Stomach (tissue), 9 donors: ENCODE results near the gene PIM3. TPM values are rescaled to one million over a fixed set of nuclear protein-coding genes. Genes with fewer than 3 reads are reported as not detected.

Source experiments
- DNase-seq, 2 donors: peaks; one replicate each; pipeline versions ENCODE4 v3.0.0 to v3.0.0-alpha.2; 2013 to 2019
- H3K27ac ChIP-seq, 5 donors: fragments of 200-600 bp in 4 of 5; sonication (generic) in 4 of 5; one replicate each; pipeline ENCODE4 v1.5.1; 2013 to 2019; ENCODE audit warnings: mild to moderate bottlenecking in 1 of 5, moderate library complexity in 1 of 5
- H3K27me3 ChIP-seq, 3 donors: fragments of 200-600 bp; sonication (generic); one replicate each; pipeline ENCODE4 v1.5.1; 2017 to 2019; ENCODE audit warnings: mixed run types in 1 of 3
- H3K36me3 ChIP-seq, 4 donors: fragments of 200-600 bp; sonication (generic); 1 replicate in 3 of 4; 2 replicates in 1 of 4; pipeline ENCODE4 v1.5.1; 2016 to 2019
- H3K4me1 ChIP-seq, 4 donors: fragments of 200-600 bp; sonication (generic); one replicate each; pipeline ENCODE4 v1.5.1; 2016 to 2019
- H3K4me3 ChIP-seq, 4 donors: fragments of 200-600 bp; sonication (generic) in 3 of 4; one replicate each; pipeline ENCODE4 v1.5.1; 2016 to 2019; ENCODE audit warnings: mild to moderate bottlenecking in 1 of 4
- H3K9me3 ChIP-seq, 4 donors: fragments of 200-600 bp; sonication (generic); one replicate each; pipeline ENCODE4 v1.5.1; 2016 to 2019
- EP300 ChIP-seq: sonication (generic); formaldehyde crosslinking; IDR thresholded peaks from one replicate; pipeline ENCODE4 v1.6.1; 2017; ENCODE audit warnings: antibody characterized with exemption
- POLR2A ChIP-seq, 4 donors: fragments of 450-650 bp; IDR thresholded peaks; one replicate each; pipeline ENCODE4 v1.6.1; 2016; ENCODE audit warnings: antibody characterized with exemption in 4 of 4, control low read depth in 2 of 4, mild to moderate bottlenecking in 1 of 4, moderate library complexity in 1 of 4
- POLR2AphosphoS5 ChIP-seq, 3 donors: sonication (generic); formaldehyde crosslinking; IDR thresholded peaks; one replicate each; pipeline ENCODE4 v1.6.1; 2016; ENCODE audit warnings: antibody characterized with exemption in 3 of 3
- WGBS, 5 donors: extraction: QIAGEN DNeasy Blood & Tissue Kit in 3 of 5; methylation state at CpG; one replicate each; pipeline versions ENCODE4 v1.1.5 to v1.1.7; 2013 to 2018; 5-methylcytosine and 5-hydroxymethylcytosine counted together
- intact Hi-C: fragments of 100-400 bp; cut with DNase I; formaldehyde crosslinking; loops from one replicate; pipeline ENCODE4 v1.15.1; 2023; ENCODE audit warnings: low total_unique reads
- polyA plus RNA-seq, 3 donors: library from polyadenylated mRNA; stranded (reverse); fragments of 200-250 nt; gene quantifications; one replicate each; pipeline ENCODE4 v1.2.3, GENCODE V29; 2013
- total RNA-seq, 5 donors: library from RNA; depleted of rRNA; stranded (reverse); fragments of >200 nt; gene quantifications; one replicate each; pipeline versions ENCODE4 v1.1.0 to v1.2.3, GENCODE V29; 2014 to 2016
- TF ChIP-seq, protein P1 (sequence below), 7 experiments: fragments of 450-650 bp in 4 of 7; fragments of 200-600 bp in 3 of 7; sonication (generic) in 3 of 7; IDR thresholded peaks; one replicate each; pipeline ENCODE4 v1.5.1; 2016 to 2019; ENCODE audit warnings: antibody characterized with exemption in 7 of 7, control low read depth in 2 of 7, mild to moderate bottlenecking in 1 of 7
- donor health status: healthy with polysubstance abuse.
- donor health status: Bipolar disorder and iron deficiency.
- donor health status: healthy.

Gene PIM3
- total and polyA plus RNA-seq, 8 donors = 51.9 to 802 (median 84.6) TPM

GRCh38 chr22:49973018-49973961 lies 12.7 kb downstream of the PIM3 start:
- no peak for TF ChIP-seq EP300
- TF ChIP-seq POLR2AphosphoS5 (IDR thresholded peaks at IDR 0.05) = no peak
- TF ChIP-seq POLR2A (IDR thresholded peaks at IDR 0.05) = peak in 1 of 4 donors; percentile 14
- H3K4me3 ChIP-seq = no peak overlapping the region
- peaks cover 29 to 54% (median 43%) of the 10 kb centered on the region in 4 donors for H3K4me1 ChIP-seq
- intact Hi-C loops = no loop called here
- peak overlapping the region in 1 of 5 donors; percentile 23 for H3K27ac ChIP-seq
- peak in 1 of 2 donors; percentile 10 for DNase-seq
- H3K36me3 ChIP-seq = no peaks in the 10 kb centered on the region
- 86 to 92% (median 87%) methylated on average over 5 of the region's 5 CpGs for WGBS, 5 donors
- no peaks in the 10 kb centered on the region for H3K9me3 ChIP-seq
- H3K27me3 ChIP-seq = peaks cover 0 to 11% (median 0%) of the 10 kb centered on the region in 3 donors

DNA sequence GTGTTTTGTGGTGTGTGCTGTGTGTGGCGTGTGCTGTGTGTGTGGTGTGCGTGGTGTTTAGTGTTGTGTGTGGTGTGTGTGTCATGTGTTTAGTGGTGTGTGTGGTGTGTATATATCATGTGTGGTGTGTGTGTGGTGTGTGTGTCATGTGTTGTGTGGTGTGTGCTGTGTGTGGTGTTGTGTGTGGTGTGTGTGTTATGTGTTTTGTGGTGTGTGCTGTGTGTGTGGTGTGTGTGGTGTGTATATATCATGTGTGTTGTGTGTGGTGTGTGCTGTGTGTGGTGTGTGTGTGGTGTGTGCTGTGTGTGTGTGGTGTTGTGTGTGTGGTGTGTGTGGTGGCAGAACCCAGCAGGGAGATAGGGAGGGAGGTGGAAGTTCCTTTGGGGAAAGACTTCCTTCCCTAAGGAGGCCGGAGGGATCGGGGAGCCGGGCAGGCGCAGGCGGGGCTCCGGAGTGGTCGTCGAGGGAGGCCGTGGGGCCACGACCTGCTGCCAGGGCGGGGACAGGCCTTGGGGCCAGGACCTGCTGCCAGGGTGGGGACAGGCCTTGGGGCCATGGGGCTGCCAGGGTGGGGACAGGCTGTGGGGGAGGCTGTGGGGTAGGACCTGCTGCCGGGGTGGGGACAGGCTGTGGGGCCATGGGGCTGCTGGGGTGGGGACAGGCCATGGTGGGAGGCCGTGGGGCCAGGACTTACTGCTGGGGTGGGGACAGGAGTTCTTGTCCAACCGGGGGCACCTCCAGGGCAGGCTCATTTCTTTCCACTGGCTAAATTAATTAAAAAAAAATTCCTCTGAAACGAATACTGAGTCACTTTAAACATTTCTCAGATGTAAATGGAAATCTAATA lies 15.2 kb downstream of the PIM3 start:
- Histone ChIP-seq H3K27ac (peak overlapping the region in 4 of 5 donors; percentile 41 to 74 (median 62)), H3K4me3 (no peak overlapping the region), H3K36me3 (no peaks in the 10 kb centered on the region), H3K4me1 (peaks cover 15 to 29% (median 20%) of the 10 kb centered on the region in 4 donors), H3K9me3 (peaks cover 0 to 3% (median 0%) of the 10 kb centered on the region in 4 donors), H3K27me3 (peaks cover 0 to 11% (median 0%) of the 10 kb centered on the region in 3 donors)
- DNase-seq = peak; percentile 23 to 50
- TF ChIP-seq POLR2A (IDR thresholded peaks at IDR 0.05) (no peak), EP300 (no peak), POLR2AphosphoS5 (IDR thresholded peaks at IDR 0.05) (no peak)
- TF ChIP-seq, protein P1, sequence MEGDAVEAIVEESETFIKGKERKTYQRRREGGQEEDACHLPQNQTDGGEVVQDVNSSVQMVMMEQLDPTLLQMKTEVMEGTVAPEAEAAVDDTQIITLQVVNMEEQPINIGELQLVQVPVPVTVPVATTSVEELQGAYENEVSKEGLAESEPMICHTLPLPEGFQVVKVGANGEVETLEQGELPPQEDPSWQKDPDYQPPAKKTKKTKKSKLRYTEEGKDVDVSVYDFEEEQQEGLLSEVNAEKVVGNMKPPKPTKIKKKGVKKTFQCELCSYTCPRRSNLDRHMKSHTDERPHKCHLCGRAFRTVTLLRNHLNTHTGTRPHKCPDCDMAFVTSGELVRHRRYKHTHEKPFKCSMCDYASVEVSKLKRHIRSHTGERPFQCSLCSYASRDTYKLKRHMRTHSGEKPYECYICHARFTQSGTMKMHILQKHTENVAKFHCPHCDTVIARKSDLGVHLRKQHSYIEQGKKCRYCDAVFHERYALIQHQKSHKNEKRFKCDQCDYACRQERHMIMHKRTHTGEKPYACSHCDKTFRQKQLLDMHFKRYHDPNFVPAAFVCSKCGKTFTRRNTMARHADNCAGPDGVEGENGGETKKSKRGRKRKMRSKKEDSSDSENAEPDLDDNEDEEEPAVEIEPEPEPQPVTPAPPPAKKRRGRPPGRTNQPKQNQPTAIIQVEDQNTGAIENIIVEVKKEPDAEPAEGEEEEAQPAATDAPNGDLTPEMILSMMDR (IDR thresholded peaks at IDR 0.05) = no peak
- intact Hi-C loops = no loop called here
- WGBS, 5 donors = 31 to 43% (median 33%) methylated on average over 14 to 17 of the region's 17 CpGs

GRCh38 chr22:49976439-49977175 lies 16.0 kb downstream of the PIM3 start:
- peak overlapping the region in 4 of 5 donors; percentile 41 to 74 (median 62) for H3K27ac ChIP-seq
- TF ChIP-seq POLR2AphosphoS5 (IDR thresholded peaks at IDR 0.05) (no peak), POLR2A (IDR thresholded peaks at IDR 0.05) (no peak)
- TF ChIP-seq, protein P1 (IDR thresholded peaks at IDR 0.05) = no peak
- H3K36me3 ChIP-seq = no peaks in the 10 kb centered on the region
- H3K4me3 ChIP-seq = no peak overlapping the region
- peak; percentile 26 to 31 for DNase-seq
- peaks cover 0 to 9% (median 0%) of the 10 kb centered on the region in 3 donors for H3K27me3 ChIP-seq
- intact Hi-C loops = no loop called here
- peaks cover 8 to 21% (median 11%) of the 10 kb centered on the region in 4 donors for H3K4me1 ChIP-seq
- peaks cover 0 to 3% (median 0%) of the 10 kb centered on the region in 4 donors for H3K9me3 ChIP-seq
- 54 to 59% (median 59%) methylated on average over 15 of the region's 15 CpGs for WGBS, 5 donors

- H3K9me3 ChIP-seq = peaks cover 0 to 3% (median 0%) of the 10 kb centered on the region in 4 donors
- DNase-seq = no peak
- H3K4me3 ChIP-seq = no peak overlapping the region
- no peak overlapping the region for H3K27ac ChIP-seq
- peaks cover 0 to 11% (median 3%) of the 10 kb centered on the region in 4 donors for H3K4me1 ChIP-seq
- WGBS, 5 donors = 72 to 78% (median 74%) methylated on average over 14 of the region's 14 CpGs
- TF ChIP-seq EP300 = no peak
- TF ChIP-seq, protein P1 (IDR thresholded peaks at IDR 0.05) = no peak
- no peak for TF ChIP-seq POLR2A (IDR thresholded peaks at IDR 0.05)
- TF ChIP-seq POLR2AphosphoS5 (IDR thresholded peaks at IDR 0.05) = no peak
- intact Hi-C loops = no loop called here
- peaks cover 0 to 5% (median under 1%) of the 10 kb centered on the region in 3 donors for H3K27me3 ChIP-seq
- H3K36me3 ChIP-seq = no peaks in the 10 kb centered on the region
Observed at GRCh38 chr22:49977578-49977977, 17.0 kb downstream of the PIM3 start.
